OCI-LY1 (cell line): Measurements from ENCODE around the gene KCNE4.

ENCODE experiments used
- EZH2 ChIP-seq: fragments of 200-600 bp; sonication (generic), shearing (Covaris generic); IDR thresholded peaks from 2 replicates; pipeline ENCODE4 v1.8.0; 2017; ENCODE audit warnings: borderline replicate concordance, mixed run types, mild to moderate bottlenecking, antibody characterized with exemption, low read length, moderate library complexity, mixed read lengths
- TF ChIP-seq, protein P1 (sequence below): fragments of 200-600 bp; sonication (generic), shearing (Covaris generic); IDR thresholded peaks from 2 replicates; pipeline ENCODE4 v1.5.1; 2017; ENCODE audit warnings: mild to moderate bottlenecking, antibody characterized with exemption, low read length, moderate library complexity, mixed read lengths

DNA sequence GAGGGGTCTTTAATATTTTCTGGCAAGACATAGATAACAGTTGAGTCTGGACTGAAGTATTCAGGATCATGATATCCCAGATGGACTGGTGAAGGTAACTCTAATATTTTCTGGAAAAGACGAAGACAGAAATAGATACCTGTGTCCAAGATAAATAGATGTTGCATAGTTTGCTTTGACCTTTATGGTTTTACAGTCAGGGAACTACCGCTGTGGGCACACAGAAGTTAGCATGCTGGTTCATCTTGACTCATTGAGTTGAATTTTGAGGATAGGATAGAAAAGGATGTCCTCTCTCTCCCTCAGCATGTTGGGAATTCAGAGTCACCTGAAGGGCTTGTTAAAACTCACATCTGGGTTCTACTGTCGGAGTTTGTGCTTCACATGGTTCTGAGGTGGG, 20.8 kb downstream of the KCNE4 start:
- TF ChIP-seq, protein P1, sequence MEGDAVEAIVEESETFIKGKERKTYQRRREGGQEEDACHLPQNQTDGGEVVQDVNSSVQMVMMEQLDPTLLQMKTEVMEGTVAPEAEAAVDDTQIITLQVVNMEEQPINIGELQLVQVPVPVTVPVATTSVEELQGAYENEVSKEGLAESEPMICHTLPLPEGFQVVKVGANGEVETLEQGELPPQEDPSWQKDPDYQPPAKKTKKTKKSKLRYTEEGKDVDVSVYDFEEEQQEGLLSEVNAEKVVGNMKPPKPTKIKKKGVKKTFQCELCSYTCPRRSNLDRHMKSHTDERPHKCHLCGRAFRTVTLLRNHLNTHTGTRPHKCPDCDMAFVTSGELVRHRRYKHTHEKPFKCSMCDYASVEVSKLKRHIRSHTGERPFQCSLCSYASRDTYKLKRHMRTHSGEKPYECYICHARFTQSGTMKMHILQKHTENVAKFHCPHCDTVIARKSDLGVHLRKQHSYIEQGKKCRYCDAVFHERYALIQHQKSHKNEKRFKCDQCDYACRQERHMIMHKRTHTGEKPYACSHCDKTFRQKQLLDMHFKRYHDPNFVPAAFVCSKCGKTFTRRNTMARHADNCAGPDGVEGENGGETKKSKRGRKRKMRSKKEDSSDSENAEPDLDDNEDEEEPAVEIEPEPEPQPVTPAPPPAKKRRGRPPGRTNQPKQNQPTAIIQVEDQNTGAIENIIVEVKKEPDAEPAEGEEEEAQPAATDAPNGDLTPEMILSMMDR, result no peak
- TF ChIP-seq EZH2, result no peak
